Tibial artery (tissue), 4 donors: Measurements from ENCODE around the gene ITPK1.

ENCODE experiments used
- DNase-seq, 2 donors: peaks; one replicate each; pipeline ENCODE4 v3.0.0-alpha.2; 2019
- H3K27ac ChIP-seq, 2 donors: fragments of 200-600 bp; sonication (generic) in 1 of 2; 1 replicate in 1 of 2; 2 replicates in 1 of 2; pipeline ENCODE4 v1.5.1; 2018 to 2019; ENCODE audit warnings: mild to moderate bottlenecking in 1 of 2
- H3K27me3 ChIP-seq, 2 donors: fragments of 200-600 bp; sonication (generic) in 1 of 2; one replicate each; pipeline versions ENCODE4 v1.5.1 to v1.6.0; 2016 to 2019
- H3K36me3 ChIP-seq, 3 donors: fragments of 200-600 bp; sonication (generic) in 2 of 3; one replicate each; pipeline ENCODE4 v1.5.1; 2016 to 2019; ENCODE audit warnings: mild to moderate bottlenecking in 2 of 3
- H3K4me1 ChIP-seq, 4 donors: fragments of 200-600 bp; sonication (generic) in 2 of 4; 1 replicate in 3 of 4; 2 replicates in 1 of 4; pipeline ENCODE4 v1.5.1; 2016 to 2019
- H3K4me3 ChIP-seq, 2 donors: fragments of 200-600 bp; sonication (generic) in 1 of 2; 1 replicate in 1 of 2; 2 replicates in 1 of 2; pipeline ENCODE4 v1.5.1; 2018 to 2019; ENCODE audit warnings: mild to moderate bottlenecking in 2 of 2
- H3K9me3 ChIP-seq, 3 donors: fragments of 200-600 bp; sonication (generic) in 1 of 3; one replicate each; pipeline ENCODE4 v1.5.1; 2016 to 2019
- CTCF ChIP-seq, 2 experiments: fragments of 200-600 bp in 1 of 2; fragments of 450-650 bp in 1 of 2; IDR thresholded peaks; one replicate each; pipeline ENCODE4 v1.5.1; 2017 to 2019; ENCODE audit warnings: antibody characterized with exemption in 2 of 2, mild to moderate bottlenecking in 1 of 2, moderate library complexity in 1 of 2
- intact Hi-C: fragments of 100-400 bp; cut with DNase I; formaldehyde crosslinking; loops from one replicate; pipeline ENCODE4 v1.15.0; 2023; ENCODE audit warnings: low total_unique reads

The ITPK1 gene

GRCh38 chr14:92997343-92998061, 118.2 kb downstream of the ITPK1 start:
- no peak for TF ChIP-seq CTCF (IDR thresholded peaks at IDR 0.05)
- Histone ChIP-seq H3K4me1 (peaks cover 0 to 8% (median 0%) of the 10 kb centered on the region in 4 donors), H3K27ac (no peak overlapping the region), H3K4me3 (no peak overlapping the region), H3K27me3 (no peaks in the 10 kb centered on the region), H3K36me3 (peaks cover 12 to 25% (median 24%) of the 10 kb centered on the region in 3 donors), H3K9me3 (no peaks in the 10 kb centered on the region)
- intact Hi-C loops: no loop called here
- no peak for DNase-seq

GRCh38 chr14:92995620-92996019, 120.1 kb downstream of the ITPK1 start:
- intact Hi-C loops: no loop called here
- Histone ChIP-seq H3K4me1 (peaks cover 0 to 8% (median 0%) of the 10 kb centered on the region in 4 donors), H3K9me3 (no peaks in the 10 kb centered on the region), H3K27ac (no peak overlapping the region), H3K27me3 (no peaks in the 10 kb centered on the region), H3K36me3 (peaks cover 12 to 37% (median 30%) of the 10 kb centered on the region in 3 donors), H3K4me3 (no peak overlapping the region)
- no peak for DNase-seq
- no peak for TF ChIP-seq CTCF (IDR thresholded peaks at IDR 0.05)

- Histone ChIP-seq H3K9me3 (no peaks in the 10 kb centered on the region), H3K36me3 (peaks cover 12 to 38% (median 30%) of the 10 kb centered on the region in 3 donors), H3K4me1 (peaks cover 0 to 8% (median 0%) of the 10 kb centered on the region in 4 donors), H3K27ac (no peak overlapping the region), H3K27me3 (no peaks in the 10 kb centered on the region), H3K4me3 (no peak overlapping the region)
- no peak for DNase-seq
- TF ChIP-seq CTCF (IDR thresholded peaks at IDR 0.05): no peak
- intact Hi-C loops: no loop called here
Measured at GRCh38 chr14:92994942-92995341, 120.8 kb downstream of the ITPK1 start.

GRCh38 chr14:92994131-92994676, 121.5 kb downstream of the ITPK1 start:
- TF ChIP-seq CTCF (IDR thresholded peaks at IDR 0.05): no peak

GRCh38 chr14:92993302-92993701, 122.4 kb downstream of the ITPK1 start:
- peaks cover 0 to 8% (median 0%) of the 10 kb centered on the region in 4 donors for H3K4me1 ChIP-seq
- peaks cover 7 to 40% (median 34%) of the 10 kb centered on the region in 3 donors for H3K36me3 ChIP-seq
- intact Hi-C loops: no loop called here
- no peak for TF ChIP-seq CTCF (IDR thresholded peaks at IDR 0.05)
- H3K9me3 ChIP-seq: no peaks in the 10 kb centered on the region
- no peak overlapping the region for H3K27ac ChIP-seq
- DNase-seq: no peak
- H3K4me3 ChIP-seq: no peak overlapping the region
- H3K27me3 ChIP-seq: no peaks in the 10 kb centered on the region

More at GRCh38 chr14:92994131-92994676, 121.5 kb downstream of the ITPK1 start:
- intact Hi-C loops: no loop called here
- Histone ChIP-seq H3K4me3 (no peak overlapping the region), H3K36me3 (peaks cover 8 to 40% (median 33%) of the 10 kb centered on the region in 3 donors), H3K4me1 (peaks cover 0 to 8% (median 0%) of the 10 kb centered on the region in 4 donors), H3K27me3 (no peaks in the 10 kb centered on the region), H3K9me3 (no peaks in the 10 kb centered on the region), H3K27ac (no peak overlapping the region)
- DNase-seq: no peak
